ENCODE measurements around the gene PKD1.
A peak's percentile ranks its signal among the peaks of the same experiment; 100 is the strongest.

PKD1 gene

GRCh38 chr16:2170080-2170479, 34.4 kb upstream of the PKD1 start:
- DNase-seq (ENCODE audit: low read depth): no peak

DNA sequence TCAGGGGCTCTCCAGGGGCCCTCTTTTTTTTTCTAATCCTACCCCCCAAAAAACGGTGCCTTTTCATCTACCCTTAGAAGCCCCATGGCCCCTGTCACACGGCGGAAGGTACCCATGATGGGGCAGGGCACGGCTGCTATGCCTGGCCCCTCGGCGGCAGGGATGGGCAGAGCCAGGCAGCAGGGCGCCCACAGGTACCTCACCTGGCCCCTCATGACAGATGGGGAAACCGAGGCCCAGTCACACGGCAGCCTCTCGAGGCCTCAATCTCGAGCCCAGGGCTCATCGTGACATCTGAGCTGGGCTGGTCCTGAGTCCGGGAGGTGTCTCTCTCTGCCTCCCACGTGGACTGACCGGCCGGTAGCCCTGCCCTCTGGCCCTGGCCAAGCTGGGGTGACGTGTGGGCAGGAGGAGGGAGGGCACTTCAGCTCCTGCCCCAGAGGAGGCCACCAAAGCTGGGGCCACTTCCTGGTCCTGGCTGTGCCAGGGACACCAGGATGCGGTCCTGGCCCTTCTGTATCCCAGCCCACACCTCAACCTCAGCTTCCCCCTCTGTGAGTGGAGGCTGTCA, 31.5 kb upstream of the PKD1 start:
- no peak for DNase-seq (ENCODE audit: low read depth)

DNA sequence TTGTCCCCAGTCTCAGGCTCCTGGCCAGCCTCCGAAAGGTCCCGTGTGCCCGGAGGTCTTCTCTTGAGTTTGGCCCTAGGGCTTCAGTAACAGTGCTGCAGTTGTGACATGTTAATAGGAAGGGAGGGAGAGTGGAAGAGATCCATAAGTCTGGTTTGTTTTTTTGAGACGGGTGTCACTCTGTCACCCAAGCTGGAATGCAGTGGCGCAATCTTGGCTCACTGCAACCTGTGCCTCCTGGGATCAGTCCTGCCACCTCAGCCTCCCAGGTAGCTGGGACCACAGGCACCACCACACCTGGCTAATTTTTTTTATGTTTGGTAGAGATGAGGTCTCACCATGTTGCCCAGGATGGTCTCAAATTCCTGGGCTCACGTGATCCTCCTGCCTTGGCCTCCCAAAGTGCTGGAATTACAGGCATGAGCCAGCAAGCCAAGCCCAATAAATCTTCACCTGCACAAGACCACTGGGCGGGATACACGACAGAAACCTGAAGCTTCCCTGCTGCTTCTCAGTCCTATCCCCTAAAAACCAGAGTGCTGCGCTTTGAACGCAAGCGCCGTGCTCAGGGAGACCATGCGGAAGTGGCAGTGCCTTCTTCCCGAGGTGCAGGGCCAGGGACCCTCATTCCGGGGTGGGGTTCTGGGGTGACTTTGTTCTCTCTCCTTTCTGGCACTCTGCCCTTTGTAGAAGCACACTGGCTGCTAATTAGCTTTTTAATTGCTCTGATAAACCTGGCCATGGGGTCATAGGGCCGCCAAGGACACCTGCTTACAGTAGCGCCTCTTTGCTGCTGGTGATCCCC, 30.8 kb upstream of the PKD1 start:
- no peak for DNase-seq (ENCODE audit: low read depth)

DNA sequence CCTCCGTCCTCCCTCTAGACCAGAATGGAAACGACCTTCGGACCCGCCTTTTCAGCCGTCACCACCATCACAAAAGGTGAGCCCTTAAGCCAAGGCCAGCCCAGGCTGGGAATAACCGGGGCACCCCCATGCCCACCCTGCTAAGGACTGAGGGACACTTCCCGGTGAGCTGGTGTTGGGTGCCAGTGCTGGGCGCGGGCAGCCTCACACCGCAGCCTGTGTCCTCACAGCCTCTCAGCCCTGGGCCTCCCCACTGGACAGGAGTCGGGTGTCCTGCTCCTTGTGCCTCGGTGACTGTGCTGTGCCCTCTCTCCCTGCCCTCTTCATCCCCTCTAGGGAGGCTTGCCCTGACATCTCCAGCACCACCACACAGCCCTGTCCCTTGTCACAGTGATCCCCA, 30.2 kb upstream of the PKD1 start:
- DNase-seq (ENCODE audit: low read depth): no peak

- no peak for DNase-seq (ENCODE audit: low read depth)
Measured at GRCh38 chr16:2163211-2163881, 27.6 kb upstream of the PKD1 start.

DNA sequence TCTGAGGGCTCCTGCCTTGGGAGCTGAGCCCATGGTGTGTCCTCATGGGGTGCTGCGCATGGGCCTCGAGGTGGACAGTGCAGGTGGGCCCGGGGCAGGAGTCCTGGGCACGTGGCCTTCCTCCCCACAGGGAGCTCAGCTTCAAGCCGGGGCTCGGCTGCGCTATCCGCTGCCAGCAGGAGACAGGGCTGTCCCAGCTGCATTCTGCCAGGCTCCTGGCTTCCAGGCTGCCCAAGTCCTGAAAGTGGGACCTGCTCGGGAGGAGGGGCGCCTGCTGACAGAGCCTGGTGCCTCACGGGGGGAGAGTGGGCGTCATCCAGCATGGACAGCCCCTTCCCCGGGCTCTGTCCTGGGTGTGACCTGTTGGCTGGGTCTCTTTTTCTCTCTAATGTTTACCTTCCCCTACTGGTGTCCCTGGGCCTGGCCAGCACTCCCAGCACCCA, 27.0 kb upstream of the PKD1 start:
- DNase-seq (ENCODE audit: low read depth): no peak

DNA sequence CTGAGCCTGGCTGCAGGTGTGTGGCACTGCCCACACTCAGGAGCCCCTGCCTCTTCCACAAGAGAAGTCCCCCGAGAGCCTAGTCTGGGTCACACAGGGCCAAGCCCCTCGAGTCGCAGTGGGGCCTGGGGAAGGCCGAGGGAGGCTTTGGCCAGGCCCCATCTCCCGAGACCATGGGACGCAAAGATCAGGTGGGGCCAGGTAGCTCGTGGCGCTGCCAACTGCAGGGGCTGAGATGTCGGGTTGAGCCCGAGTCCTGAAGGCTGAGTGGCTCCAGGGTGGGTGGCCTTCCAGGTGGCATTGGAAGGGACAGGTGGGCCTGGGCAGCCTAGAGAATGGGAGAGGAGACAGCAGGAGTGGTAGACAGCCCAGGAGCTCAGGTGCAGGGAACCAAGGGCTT, 26.2 kb upstream of the PKD1 start:
- no peak for DNase-seq (ENCODE audit: low read depth)

GRCh38 chr16:2160915-2161551, 25.3 kb upstream of the PKD1 start:
- no peak for DNase-seq (ENCODE audit: low read depth)

GRCh38 chr16:2159175-2159838, 23.6 kb upstream of the PKD1 start:
- no peak for DNase-seq (ENCODE audit: low read depth)

DNA sequence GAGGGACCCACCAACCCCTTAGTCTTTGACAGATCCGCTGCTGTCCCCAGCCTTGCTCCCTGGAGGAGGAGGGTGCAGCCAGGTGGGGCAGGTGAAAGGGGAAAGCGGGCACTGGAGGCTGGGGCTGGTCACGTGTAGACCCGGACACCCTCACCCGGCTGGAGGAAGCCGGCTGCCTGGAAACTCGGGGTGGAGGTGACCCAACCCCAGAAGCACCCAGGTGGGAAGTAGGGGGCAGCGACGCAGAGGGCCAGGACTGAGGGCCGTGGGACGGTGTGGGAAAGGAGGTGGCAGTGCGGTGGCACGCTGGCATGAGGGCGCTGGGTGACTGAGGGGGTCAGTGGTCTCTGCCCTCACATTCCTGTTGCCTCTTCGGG, 22.6 kb upstream of the PKD1 start:
- no peak for DNase-seq (ENCODE audit: low read depth)

DNA sequence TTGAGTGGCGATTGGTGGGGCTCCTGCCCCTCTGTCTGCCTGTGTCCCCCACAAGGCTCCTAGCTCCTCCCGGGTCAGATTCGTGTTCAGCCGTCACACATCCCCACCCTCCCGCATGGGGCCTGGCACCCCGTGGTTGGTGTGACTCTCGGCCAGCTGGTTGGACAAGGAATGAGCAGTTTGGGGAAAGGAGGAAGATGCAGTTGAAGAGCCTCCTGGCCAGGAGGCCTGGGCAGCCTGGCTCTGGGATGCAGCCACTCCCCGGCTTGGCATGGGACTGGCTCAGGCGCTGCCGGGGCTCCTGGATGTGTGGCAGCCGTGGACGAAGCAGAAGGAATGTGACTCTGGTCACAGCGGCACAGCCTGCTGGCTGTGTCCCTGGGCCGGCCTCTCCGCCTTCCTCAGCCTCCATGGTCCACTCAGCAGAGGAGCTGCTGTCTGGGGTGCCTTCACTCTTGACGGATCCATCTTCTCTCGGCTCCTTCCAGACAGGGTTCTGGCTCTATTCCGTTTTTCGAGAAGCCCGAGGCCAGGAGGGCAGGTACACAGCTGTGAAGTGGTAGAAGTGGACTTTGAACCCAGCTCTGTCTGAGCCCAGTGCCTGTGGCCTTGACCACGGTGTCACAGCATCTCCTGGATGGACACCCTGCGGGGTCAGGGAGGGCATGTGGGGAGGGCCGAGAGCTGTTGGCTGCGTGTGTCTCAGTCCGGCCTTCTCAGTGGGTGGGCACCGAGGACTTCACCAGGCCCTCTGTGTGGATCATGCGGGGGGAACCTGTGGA, 22.0 kb upstream of the PKD1 start:
- DNase-seq (ENCODE audit: low read depth): no peak

GRCh38 chr16:2156849-2157224, 21.1 kb upstream of the PKD1 start:
- DNase-seq (ENCODE audit: low read depth): no peak

DNA sequence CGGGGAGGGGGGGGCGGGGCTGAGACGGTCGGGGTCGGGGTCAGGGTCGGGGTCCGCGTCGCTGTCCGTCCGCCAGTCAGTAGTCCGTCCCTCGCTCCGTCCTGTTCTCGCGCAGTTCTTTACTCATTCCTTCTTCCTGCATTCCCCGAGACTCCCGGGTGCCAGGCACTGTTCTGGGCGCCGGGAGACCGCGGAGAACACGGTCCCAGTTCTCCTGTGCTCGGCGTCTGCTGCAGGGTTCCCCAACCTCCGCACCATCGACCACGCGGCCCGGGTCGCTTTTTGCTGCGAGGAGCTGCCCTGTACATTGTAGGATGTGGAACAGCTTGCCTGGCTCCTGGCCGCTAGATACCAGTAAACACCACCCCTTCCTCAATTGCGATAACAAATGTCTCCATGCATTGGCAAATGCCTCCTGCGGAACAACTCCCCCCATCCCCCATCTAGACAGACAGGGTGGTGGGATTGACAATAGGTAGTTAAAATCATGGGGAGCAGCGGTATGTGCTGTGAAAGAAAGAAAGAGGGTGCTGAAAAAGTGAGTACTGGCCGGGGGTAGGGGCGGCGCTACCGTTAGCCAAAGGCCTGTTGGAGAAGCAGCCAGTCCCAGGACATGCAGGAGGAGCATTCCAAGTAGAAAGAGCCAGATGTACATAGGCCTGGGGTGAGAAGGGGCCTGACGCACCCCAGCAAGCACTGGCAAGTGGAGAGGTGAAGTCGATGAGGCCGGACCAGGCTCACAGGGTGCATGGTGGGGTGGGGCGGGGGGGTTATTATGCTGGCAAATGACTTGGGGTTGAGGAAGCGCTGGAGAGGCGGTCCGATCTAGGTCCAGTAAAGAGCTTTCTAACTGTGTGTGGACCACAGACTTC, 20.5 kb upstream of the PKD1 start:
- DNase-seq (ENCODE audit: low read depth): no peak

DNA sequence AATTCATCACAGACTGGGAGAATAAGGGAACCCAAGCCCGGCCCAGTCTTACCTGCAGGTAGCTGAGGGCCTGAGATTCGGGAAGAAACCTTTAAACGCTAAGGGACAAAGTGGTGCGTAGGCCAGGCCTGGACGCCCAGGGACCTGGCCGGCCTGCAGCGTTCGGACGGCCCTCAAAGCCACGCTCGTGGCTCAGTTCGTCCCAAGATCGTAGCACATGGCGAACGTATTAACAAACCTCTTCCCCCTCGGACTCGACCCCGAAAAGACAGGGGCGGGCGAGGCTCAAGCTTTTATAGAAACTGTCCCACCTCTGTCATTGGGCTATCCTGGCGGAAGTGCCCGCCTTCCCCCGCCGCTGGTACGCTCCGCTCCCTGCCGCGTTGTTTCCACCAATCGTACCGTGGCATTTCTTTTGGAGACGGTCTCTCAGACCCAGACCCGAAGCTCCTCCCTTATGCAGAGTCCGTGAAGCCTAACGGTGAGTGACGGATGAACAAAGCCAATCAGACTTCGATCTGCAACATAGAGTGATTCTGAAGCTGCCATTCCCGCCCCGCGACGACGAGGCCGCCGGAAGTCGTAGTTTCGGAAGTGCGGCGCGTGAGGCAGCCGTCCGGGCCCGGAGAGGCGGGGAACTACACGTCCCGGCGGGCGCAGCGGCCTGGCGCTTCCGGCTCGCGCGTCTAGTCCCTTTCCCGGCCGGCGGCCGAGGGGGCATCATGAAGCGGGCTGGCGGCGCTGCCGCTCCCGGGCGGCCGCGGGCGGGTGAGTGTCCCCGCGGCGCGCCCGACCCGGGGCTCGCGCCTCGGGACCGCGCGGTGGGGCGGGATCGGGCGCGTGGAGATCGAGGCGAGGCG, 19.6 kb upstream of the PKD1 start, which contains the start of gene TRAF7:
Gene TRAF7 (plus strand): TSS at position 692 of the 860 bp plus-strand sequence. CDS start 8,139 bp downstream, outside the sequence.
- DNase-seq (ENCODE audit: low read depth): peak; percentile 95

- no peak for DNase-seq (ENCODE audit: low read depth)
Measured at GRCh38 chr16:2154533-2155090, 18.9 kb upstream of the PKD1 start.

GRCh38 chr16:2152695-2153506, 17.2 kb upstream of the PKD1 start:
- DNase-seq (ENCODE audit: low read depth): no peak

- no peak for DNase-seq (ENCODE audit: low read depth)
Measured at GRCh38 chr16:2151188-2152091, 15.7 kb upstream of the PKD1 start.

Measured in activated T-cell treated with anti-CD3 and anti-CD28 coated beads for 48 hours (primary cell).